ENCODE measurements around the gene XYLT1. TPM values are rescaled to one million over a fixed set of nuclear protein-coding genes. Genes with fewer than 3 reads are reported as not detected.

The XYLT1 gene
- total RNA-seq, 3 donors from 2014 or later (not counting 1 experiment from before 2014, with no cell fraction given) = 40.9 to 55.5 (median 43.8) TPM

- H3K9me3 ChIP-seq (ENCODE audit: control insufficient read depth, insufficient read depth, low read length) = no peaks in the 10 kb centered on the region
- peaks cover 7% of the 10 kb centered on the region for H3K36me3 Mint-ChIP-seq
- H3K36me3 ChIP-seq (ENCODE audit: control insufficient read depth, insufficient read depth, low read length) = no peaks in the 10 kb centered on the region
- peaks cover 38 to 50% of the 10 kb centered on the region in 2 donors for H3K4me1 Mint-ChIP-seq
- H3K4me3 ChIP-seq (ENCODE audit: low read length) = no peak overlapping the region
- no peaks in the 10 kb centered on the region for H3K9me3 Mint-ChIP-seq
- H3K27me3 ChIP-seq (ENCODE audit: control insufficient read depth, insufficient read depth, low read length) = no peaks in the 10 kb centered on the region
- TF ChIP-seq CTCF (IDR thresholded peaks at IDR 0.05) = no peak
- ATAC-seq (no peak), DNase-seq (no peak)
- peaks cover 30% of the 10 kb centered on the region for H3K4me1 ChIP-seq (ENCODE audit: control insufficient read depth, insufficient read depth, low read length)
- WGBS (ENCODE audit: insufficient coverage) = 71% methylated on average over 12 of the region's 12 CpGs
- no peaks in the 10 kb centered on the region for H3K27me3 Mint-ChIP-seq (ENCODE audit: low read depth in 2 of 2)
- no peak overlapping the region for H3K4me3 Mint-ChIP-seq
- intact Hi-C loops (cut with micrococcal nuclease) = loop anchor here (5.0 kb wide), 1 partner anchor 196 kb away; no protein-coding TSS in a partner anchor
- no peak overlapping the region for H3K27ac Mint-ChIP-seq
- no peak overlapping the region for H3K27ac ChIP-seq (ENCODE audit: low read length)
These were observed 247.8 kb downstream of the XYLT1 start for GRCh38 chr16:17222871-17223401.

GRCh38 chr16:17219991-17220390 lies 250.8 kb downstream of the XYLT1 start:
- H3K36me3 Mint-ChIP-seq = no peaks in the 10 kb centered on the region
- H3K27ac Mint-ChIP-seq = no peak overlapping the region
- intact Hi-C loops (cut with micrococcal nuclease) = loop anchor here (5.0 to 10.0 kb wide), 2 partner anchors 193 to 195 kb away; no protein-coding TSS in a partner anchor
- ATAC-seq (no peak), DNase-seq (no peak)
- Histone ChIP-seq H3K9me3 (ENCODE audit: control insufficient read depth, insufficient read depth, low read length) (no peaks in the 10 kb centered on the region), H3K27me3 (ENCODE audit: control insufficient read depth, insufficient read depth, low read length) (no peaks in the 10 kb centered on the region), H3K27ac (ENCODE audit: low read length) (no peak overlapping the region), H3K36me3 (ENCODE audit: control insufficient read depth, insufficient read depth, low read length) (no peaks in the 10 kb centered on the region), H3K4me3 (ENCODE audit: low read length) (no peak overlapping the region), H3K4me1 (ENCODE audit: control insufficient read depth, insufficient read depth, low read length) (peaks cover 25% of the 10 kb centered on the region)
- WGBS (ENCODE audit: insufficient coverage) = 88% methylated on average over 2 of the region's 2 CpGs
- peaks cover 25 to 32% of the 10 kb centered on the region in 2 donors for H3K4me1 Mint-ChIP-seq
- H3K9me3 Mint-ChIP-seq = no peaks in the 10 kb centered on the region
- H3K4me3 Mint-ChIP-seq = no peak overlapping the region
- no peak for TF ChIP-seq CTCF (IDR thresholded peaks at IDR 0.05)
- H3K27me3 Mint-ChIP-seq (ENCODE audit: low read depth in 2 of 2) = no peaks in the 10 kb centered on the region

GRCh38 chr16:17215936-17216335 lies 254.8 kb downstream of the XYLT1 start:
- no peak for TF ChIP-seq CTCF (IDR thresholded peaks at IDR 0.05)
- H3K27ac Mint-ChIP-seq = peak overlapping the region in 1 of 2 donors; percentile 3
- Histone ChIP-seq H3K4me3 (ENCODE audit: low read length) (no peak overlapping the region), H3K36me3 (ENCODE audit: control insufficient read depth, insufficient read depth, low read length) (peaks cover 4% of the 10 kb centered on the region), H3K4me1 (ENCODE audit: control insufficient read depth, insufficient read depth, low read length) (no peaks in the 10 kb centered on the region), H3K27ac (ENCODE audit: low read length) (no peak overlapping the region), H3K9me3 (ENCODE audit: control insufficient read depth, insufficient read depth, low read length) (peaks cover 9% of the 10 kb centered on the region), H3K27me3 (ENCODE audit: control insufficient read depth, insufficient read depth, low read length) (no peaks in the 10 kb centered on the region)
- H3K4me1 Mint-ChIP-seq = peaks cover 9 to 12% of the 10 kb centered on the region in 2 donors
- no peaks in the 10 kb centered on the region for H3K27me3 Mint-ChIP-seq (ENCODE audit: low read depth in 2 of 2)
- DNase-seq = no peak
- WGBS (ENCODE audit: insufficient coverage) = 96% methylated on average over 7 of the region's 8 CpGs
- H3K36me3 Mint-ChIP-seq = no peaks in the 10 kb centered on the region
- no peaks in the 10 kb centered on the region for H3K9me3 Mint-ChIP-seq
- no peak overlapping the region for H3K4me3 Mint-ChIP-seq
- intact Hi-C loops (cut with micrococcal nuclease) = loop anchor here (10.0 kb wide), 1 partner anchor 199 kb away; no protein-coding TSS in a partner anchor
- no peak for ATAC-seq

GRCh38 chr16:17215306-17215705 lies 255.5 kb downstream of the XYLT1 start:
- Mint-ChIP-seq H3K36me3 (no peaks in the 10 kb centered on the region), H3K27ac (peak overlapping the region in 1 of 2 donors; percentile 3), H3K27me3 (ENCODE audit: low read depth in 2 of 2) (no peaks in the 10 kb centered on the region), H3K9me3 (no peaks in the 10 kb centered on the region), H3K4me1 (peaks cover 6 to 9% of the 10 kb centered on the region in 2 donors), H3K4me3 (no peak overlapping the region)
- DNase-seq (no peak), ATAC-seq (no peak)
- H3K27ac ChIP-seq (ENCODE audit: low read length) = no peak overlapping the region
- H3K4me3 ChIP-seq (ENCODE audit: low read length) = no peak overlapping the region
- TF ChIP-seq CTCF (IDR thresholded peaks at IDR 0.05) = no peak
- WGBS (ENCODE audit: insufficient coverage) = 90% methylated on average over 2 of the region's 2 CpGs
- peaks cover 4% of the 10 kb centered on the region for H3K36me3 ChIP-seq (ENCODE audit: control insufficient read depth, insufficient read depth, low read length)
- intact Hi-C loops (cut with micrococcal nuclease) = loop anchor here (10.0 kb wide), 1 partner anchor 199 kb away; no protein-coding TSS in a partner anchor
- H3K4me1 ChIP-seq (ENCODE audit: control insufficient read depth, insufficient read depth, low read length) = no peaks in the 10 kb centered on the region
- peaks cover 9% of the 10 kb centered on the region for H3K9me3 ChIP-seq (ENCODE audit: control insufficient read depth, insufficient read depth, low read length)
- no peaks in the 10 kb centered on the region for H3K27me3 ChIP-seq (ENCODE audit: control insufficient read depth, insufficient read depth, low read length)

All from natural killer cell (primary cell).